ACC112 (cell line): ENCODE results near the gene SLC22A17.

Experiments
- H2AFZ ChIP-seq: fragments of 200-600 bp; sonication (generic); one replicate; pipeline ENCODE4 v1.6.0; 2017; ENCODE audit warnings: antibody characterized with exemption, low read length; ENCODE audit not compliant: unreplicated experiment
- H3K27ac ChIP-seq: fragments of 200-600 bp; sonication (generic); 2 replicates; pipeline ENCODE4 v1.5.1; 2014; ENCODE audit warnings: low read depth, mild to moderate bottlenecking, antibody characterized with exemption, low read length, moderate library complexity
- H3K27me3 ChIP-seq: fragments of 200-600 bp; sonication (generic); 2 replicates; pipeline ENCODE4 v1.6.1; 2014; ENCODE audit warnings: mild to moderate bottlenecking, antibody characterized with exemption, low read length, moderate library complexity, mixed read lengths; ENCODE audit not compliant: insufficient read depth
- H3K36me3 ChIP-seq: fragments of 200-600 bp; sonication (generic); 2 replicates; pipeline ENCODE4 v1.6.1; 2016; ENCODE audit warnings: mild to moderate bottlenecking, antibody characterized with exemption, low read length, moderate library complexity, mixed read lengths; ENCODE audit not compliant: insufficient read depth
- H3K4me1 ChIP-seq: fragments of 200-600 bp; sonication (generic); one replicate; pipeline ENCODE4 v1.6.1; 2016; ENCODE audit warnings: low read length, mixed read lengths; ENCODE audit not compliant: insufficient read depth, unreplicated experiment, control insufficient read depth
- H3K4me3 ChIP-seq: fragments of 200-600 bp; sonication (generic); 2 replicates; pipeline ENCODE4 v1.5.1; 2014; ENCODE audit warnings: mild to moderate bottlenecking, low read depth, low read length
- H3K79me2 ChIP-seq: fragments of 200-600 bp; sonication (generic); one replicate; pipeline ENCODE4 v1.6.0; 2016; ENCODE audit warnings: low read length; ENCODE audit not compliant: control insufficient read depth, unreplicated experiment, insufficient read depth

Gene SLC22A17

DNA sequence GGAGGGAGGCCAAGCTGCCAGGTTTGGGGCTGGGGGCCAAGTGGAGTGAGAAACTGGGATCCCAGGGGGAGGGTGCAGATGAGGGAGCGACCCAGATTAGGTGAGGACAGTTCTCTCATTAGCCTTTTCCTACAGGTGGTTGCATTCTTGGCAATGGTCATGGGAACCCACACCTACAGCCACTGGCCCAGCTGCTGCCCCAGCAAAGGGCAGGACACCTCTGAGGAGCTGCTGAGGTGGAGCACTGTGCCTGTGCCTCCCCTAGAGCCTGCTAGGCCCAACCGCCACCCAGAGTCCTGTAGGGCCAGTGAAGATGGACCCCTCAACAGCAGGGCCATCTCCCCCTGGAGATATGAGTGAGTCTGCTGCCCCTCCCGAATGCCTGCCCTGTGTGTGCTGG, 20.4 kb upstream of the SLC22A17 start:
- Histone ChIP-seq H3K79me2 (no peaks in the 10 kb centered on the region), H3K36me3 (no peaks in the 10 kb centered on the region), H3K4me3 (no peak overlapping the region), H2AFZ (no peak overlapping the region), H3K27me3 (peaks cover 22% of the 10 kb centered on the region), H3K27ac (no peak overlapping the region), H3K4me1 (no peaks in the 10 kb centered on the region)

DNA sequence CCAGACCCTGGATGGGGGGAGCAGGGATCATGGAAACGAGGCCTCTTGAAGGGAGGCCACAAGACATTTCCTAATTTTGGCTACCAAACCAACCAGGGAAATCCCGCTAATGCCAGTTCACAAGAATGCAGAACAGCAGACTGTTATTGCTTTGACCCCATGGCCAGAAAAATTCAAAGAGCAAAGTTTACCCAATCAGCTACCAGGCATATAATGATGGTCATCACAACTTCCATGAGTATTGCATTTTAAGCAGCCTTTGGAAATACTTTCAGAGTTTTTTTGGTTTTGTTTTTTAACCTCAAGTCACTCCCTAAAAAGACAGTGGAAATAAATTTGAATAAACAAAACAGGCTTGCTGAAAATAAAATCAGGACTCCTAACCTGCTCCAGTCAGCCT, 19.8 kb upstream of the SLC22A17 start, which contains the start of gene IL25:
Gene IL25 (plus strand): TSS at position 301 of the 400 bp plus-strand sequence.
- Histone ChIP-seq H3K27ac (no peak within 1 kb of the TSS), H3K4me1 (no peaks in the 10 kb centered on the region), H2AFZ (no peak within 1 kb of the TSS), H3K27me3 (peaks cover 22% of the 10 kb centered on the region), H3K79me2 (no peaks in the 10 kb centered on the region), H3K4me3 (no peak within 1 kb of the TSS), H3K36me3 (no peaks in the 10 kb centered on the region)

DNA sequence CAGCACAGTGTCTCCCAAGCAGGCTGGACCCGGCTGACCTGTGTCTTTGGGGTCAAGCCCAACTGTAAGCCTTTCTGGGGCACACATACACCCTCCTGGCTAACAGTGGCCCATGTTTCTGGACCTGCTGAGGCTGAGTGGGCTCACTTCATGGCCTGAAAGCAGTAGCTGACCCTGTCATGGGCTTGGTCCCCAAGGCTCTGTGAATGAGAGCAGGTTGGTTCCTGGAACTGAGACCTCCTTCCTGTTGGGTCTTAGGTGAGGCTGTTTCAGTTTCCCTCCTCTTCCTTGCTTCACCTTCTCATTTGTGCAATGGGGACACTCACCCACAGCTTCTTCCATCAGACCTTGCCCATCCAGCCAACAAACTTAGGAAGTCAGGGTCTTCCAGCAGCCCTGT, 19.2 kb upstream of the SLC22A17 start:
- H3K36me3 ChIP-seq = no peaks in the 10 kb centered on the region
- no peaks in the 10 kb centered on the region for H3K79me2 ChIP-seq
- H2AFZ ChIP-seq = no peak overlapping the region
- no peak overlapping the region for H3K4me3 ChIP-seq
- no peak overlapping the region for H3K27ac ChIP-seq
- peaks cover under 1% of the 10 kb centered on the region for H3K4me1 ChIP-seq
- H3K27me3 ChIP-seq = peaks cover 22% of the 10 kb centered on the region

DNA sequence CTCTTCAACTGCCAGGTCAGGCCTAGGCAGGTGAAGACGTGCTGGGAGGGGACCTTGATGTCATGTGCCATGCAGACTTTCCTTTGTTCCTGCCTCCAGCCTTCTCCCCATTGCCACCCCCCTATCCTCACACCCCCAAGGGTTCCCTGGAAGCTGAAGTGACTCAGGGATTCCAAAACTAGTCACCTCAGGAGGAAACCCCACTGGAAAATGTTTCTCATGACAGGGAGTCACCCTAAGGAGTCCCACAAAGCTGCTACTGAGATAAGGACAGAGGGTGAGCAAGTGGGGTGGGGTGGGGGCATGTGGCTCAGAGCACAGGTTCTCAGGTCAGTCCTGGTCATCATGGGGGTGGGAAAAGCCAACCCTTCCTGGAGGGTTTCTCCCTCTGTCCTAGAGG, 17.5 kb upstream of the SLC22A17 start:
- H3K79me2 ChIP-seq = no peaks in the 10 kb centered on the region
- no peak overlapping the region for H3K4me3 ChIP-seq
- H3K4me1 ChIP-seq = peaks cover 5% of the 10 kb centered on the region
- no peaks in the 10 kb centered on the region for H3K36me3 ChIP-seq
- H3K27ac ChIP-seq = no peak overlapping the region
- H2AFZ ChIP-seq = no peak overlapping the region
- H3K27me3 ChIP-seq = peaks cover 22% of the 10 kb centered on the region

DNA sequence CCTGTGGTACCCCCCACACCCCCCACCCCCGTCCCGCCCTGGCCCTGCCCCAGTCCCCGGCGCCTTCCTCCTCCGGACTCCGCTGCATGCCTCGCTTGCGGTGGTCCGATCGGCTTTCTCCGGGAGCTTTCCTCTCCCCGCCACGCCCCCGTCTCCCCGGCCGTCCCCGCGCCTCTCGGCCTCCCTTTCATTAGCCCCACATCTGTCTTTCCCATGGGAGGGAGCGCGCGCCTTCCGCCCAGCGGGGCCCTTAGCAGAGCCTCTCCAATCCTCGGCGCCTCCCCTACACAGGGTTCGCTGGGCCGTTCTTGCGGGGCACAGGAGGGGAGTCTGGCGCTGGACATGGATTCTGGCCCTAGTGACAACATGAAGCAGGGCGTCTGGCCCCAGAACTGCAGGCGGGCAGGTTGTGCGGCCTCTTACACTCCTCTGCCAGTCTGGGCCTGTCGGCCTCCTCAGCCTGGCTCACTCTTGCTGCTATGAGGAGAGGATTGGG, 13.8 kb upstream of the SLC22A17 start:
- Histone ChIP-seq H3K36me3 (no peaks in the 10 kb centered on the region), H3K27me3 (peaks cover 22% of the 10 kb centered on the region), H3K4me1 (peaks cover 16% of the 10 kb centered on the region), H3K79me2 (peaks cover 16% of the 10 kb centered on the region), H3K4me3 (peak overlapping the region; percentile 75), H2AFZ (peak overlapping the region; percentile 39), H3K27ac (no peak overlapping the region)

DNA sequence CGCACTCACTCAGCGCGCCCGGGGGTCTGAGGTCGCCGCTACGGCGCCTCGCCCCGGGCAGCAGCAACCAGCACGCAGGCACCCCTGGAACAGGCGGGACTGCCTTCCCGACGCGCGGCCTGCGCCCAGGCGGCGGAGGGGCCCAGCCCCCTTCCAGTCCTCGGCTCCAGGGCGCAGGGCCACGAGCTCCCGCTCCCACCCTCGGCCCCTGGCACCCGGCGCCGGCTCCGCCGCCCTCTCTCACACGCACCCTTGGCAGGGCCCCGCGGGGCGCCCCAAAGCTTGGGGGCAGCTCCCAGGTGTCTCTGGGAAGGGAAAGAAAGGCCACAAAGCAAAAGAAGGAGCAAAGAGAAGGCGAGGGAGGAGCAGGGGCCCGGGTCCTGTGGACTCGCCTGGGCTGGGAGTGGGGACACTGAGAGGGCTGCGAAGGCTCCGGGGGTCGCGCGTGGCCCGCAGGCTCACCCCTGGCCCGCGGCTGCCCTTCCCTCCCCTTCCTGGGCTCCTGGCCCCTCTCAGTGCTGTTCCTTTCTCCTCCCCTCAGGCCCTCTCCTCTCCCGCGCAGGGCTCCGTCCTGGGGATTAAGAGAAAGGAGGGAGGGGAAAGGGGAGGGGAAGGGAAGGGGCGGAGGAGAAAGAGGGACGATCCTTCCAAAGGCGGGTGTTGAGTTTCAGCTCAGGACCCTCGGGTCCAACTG, 13.2 kb upstream of the SLC22A17 start:
- H3K27ac ChIP-seq = peak overlapping the region; percentile 54; the same call in 1 of the 2 replicates
- H3K36me3 ChIP-seq = no peaks in the 10 kb centered on the region
- H2AFZ ChIP-seq = peak overlapping the region; percentile 19
- H3K27me3 ChIP-seq = peaks cover 17% of the 10 kb centered on the region
- peak overlapping the region; percentile 75 for H3K4me3 ChIP-seq
- H3K79me2 ChIP-seq = peaks cover 16% of the 10 kb centered on the region
- H3K4me1 ChIP-seq = peaks cover 16% of the 10 kb centered on the region

DNA sequence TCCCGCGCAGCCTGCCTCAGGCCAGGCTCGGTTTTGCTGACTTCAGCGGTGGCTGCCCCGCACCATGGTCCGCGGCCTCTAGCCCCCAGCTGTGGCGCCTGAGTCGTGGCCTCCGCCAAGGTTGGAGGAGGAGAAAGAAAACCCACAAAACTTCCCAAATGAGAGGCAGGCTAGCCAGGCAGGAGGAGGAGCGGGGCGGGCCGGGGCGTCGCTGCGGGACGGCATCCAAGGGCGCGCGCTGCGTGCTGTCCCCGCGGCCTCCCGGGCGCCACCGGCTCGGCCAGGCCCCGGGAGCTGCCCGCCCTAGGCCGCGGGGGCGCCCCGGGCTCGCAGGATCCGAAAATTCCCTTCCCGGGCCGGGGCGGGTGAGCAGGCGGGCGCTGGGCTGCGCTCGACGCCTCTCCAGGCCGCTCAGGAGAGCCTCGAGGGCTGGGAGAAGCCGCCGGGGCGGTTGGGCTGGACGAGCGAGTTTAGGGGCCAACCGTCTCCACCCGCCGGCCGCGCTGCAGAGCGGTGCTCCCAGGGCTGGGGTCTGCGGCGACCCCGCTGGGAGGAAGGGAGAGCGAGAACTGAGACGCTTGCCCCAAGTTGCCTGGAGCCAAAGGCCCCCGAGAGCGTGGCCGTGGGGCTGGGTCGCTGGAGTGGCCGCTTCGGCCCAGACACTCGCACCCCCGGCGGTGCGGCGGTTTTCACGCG, 12.5 kb upstream of the SLC22A17 start, which contains the start of gene EFS:
Gene EFS (minus strand): TSS at position 137 of the 696 bp plus-strand sequence. CDS start 147 bp downstream, outside the sequence.
- peaks cover 12% of the 10 kb centered on the region for H3K27me3 ChIP-seq
- H3K4me1 ChIP-seq = peaks cover 16% of the 10 kb centered on the region
- no peaks in the 10 kb centered on the region for H3K36me3 ChIP-seq
- H3K4me3 ChIP-seq = peak within 1 kb of the TSS; percentile 75
- H2AFZ ChIP-seq = peak within 1 kb of the TSS; percentile 19
- peaks cover 16% of the 10 kb centered on the region for H3K79me2 ChIP-seq
- peak within 1 kb of the TSS; percentile 54 for H3K27ac ChIP-seq

DNA sequence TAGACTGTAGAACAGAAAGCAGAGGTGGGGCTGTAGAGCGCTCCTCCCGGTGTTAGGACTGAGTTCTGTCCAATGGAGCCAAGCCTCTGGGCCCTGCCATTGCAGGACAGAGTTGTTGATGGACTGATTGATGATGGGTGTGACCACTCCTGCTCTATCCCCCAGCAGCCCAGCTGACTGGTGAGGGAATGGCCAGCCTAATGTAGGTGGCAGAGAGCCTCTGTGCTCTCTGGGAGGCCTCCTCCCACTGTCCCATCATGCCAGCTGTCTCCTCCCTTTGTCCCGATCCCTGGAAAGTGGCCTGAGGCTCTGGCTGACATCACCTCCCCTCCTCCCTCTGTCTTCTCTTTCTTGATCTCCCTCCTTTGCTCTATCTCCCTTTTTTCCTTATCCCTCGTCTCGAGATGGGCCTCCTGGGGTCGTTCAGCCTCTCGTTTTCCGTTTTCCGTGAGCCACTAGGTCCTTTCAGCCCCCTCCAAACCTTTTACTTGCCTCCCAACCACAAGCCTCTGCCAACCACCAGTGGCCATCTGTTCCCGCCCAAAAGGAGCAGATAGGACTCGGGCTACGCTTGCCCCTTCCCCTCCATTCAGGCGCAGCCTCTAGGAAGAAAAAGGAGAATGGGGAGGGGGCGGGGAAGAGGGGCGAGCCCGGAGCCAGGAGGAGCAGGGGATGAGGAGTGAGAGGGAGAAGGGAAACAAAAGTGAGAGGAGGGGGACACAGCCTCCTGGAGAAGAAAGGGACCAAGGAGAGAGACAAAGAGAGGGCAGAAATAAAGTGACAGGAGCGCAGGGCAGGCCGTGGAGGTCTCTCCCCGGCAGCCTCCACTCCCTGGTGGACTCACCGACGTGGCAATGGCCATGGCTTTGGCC, 11.7 kb upstream of the SLC22A17 start:
- H3K36me3 ChIP-seq = no peaks in the 10 kb centered on the region
- H3K79me2 ChIP-seq = peaks cover 16% of the 10 kb centered on the region
- peak overlapping the region; percentile 75 for H3K4me3 ChIP-seq
- H3K4me1 ChIP-seq = peaks cover 16% of the 10 kb centered on the region
- peaks cover 9% of the 10 kb centered on the region for H3K27me3 ChIP-seq
- peak overlapping the region; percentile 19 for H2AFZ ChIP-seq
- H3K27ac ChIP-seq = peak overlapping the region; percentile 54

DNA sequence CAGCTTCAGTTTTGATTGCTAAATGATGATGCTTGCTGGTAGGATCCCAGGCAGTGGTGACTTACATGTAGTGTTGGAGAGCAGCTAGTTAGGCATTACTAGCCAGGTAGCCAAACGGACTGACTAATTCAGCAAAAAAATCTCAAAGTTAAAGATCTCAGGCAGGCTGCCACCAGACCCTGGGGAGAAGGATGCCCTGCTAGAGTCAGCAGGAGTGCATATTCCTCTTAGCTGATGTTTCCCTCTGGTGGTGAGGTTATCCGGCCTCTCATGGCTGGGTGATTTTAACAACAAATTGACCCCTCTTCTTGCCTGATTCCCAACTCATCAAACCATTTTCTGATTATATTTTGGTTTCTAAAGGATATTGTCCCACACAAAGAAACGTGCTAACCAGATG, 9.5 kb upstream of the SLC22A17 start:
- Histone ChIP-seq H3K79me2 (peaks cover 16% of the 10 kb centered on the region), H3K4me1 (peaks cover 16% of the 10 kb centered on the region), H3K27me3 (no peaks in the 10 kb centered on the region), H3K27ac (peak overlapping the region; percentile 74; the same call in 1 of the 2 replicates), H2AFZ (no peak overlapping the region), H3K4me3 (no peak overlapping the region), H3K36me3 (no peaks in the 10 kb centered on the region)

DNA sequence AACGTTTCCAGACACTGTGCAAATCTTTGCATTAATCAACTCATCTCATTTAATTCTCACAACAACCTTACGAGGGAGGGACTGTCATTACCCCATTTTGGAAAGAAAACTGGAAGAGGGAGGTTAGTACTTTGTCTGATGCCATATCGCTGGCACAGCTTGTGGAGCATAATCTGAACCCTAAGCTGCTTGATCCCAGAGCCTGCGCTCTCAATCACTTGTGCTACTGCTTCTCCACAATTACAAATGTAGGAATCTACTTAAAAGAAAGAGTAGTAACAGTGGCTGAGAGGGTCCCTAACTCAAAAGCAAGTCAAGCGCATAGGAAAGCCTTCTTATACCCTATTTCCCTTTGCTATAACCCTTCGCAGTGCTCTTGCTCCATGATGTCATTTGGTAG, 9.1 kb upstream of the SLC22A17 start:
- H3K27ac ChIP-seq = peak overlapping the region; percentile 74
- no peaks in the 10 kb centered on the region for H3K36me3 ChIP-seq

More for the DNA sequence above, 9.1 kb upstream of the SLC22A17 start:
- H3K4me3 ChIP-seq = no peak overlapping the region
- H3K79me2 ChIP-seq = peaks cover 16% of the 10 kb centered on the region
- H2AFZ ChIP-seq = no peak overlapping the region
- H3K27me3 ChIP-seq = no peaks in the 10 kb centered on the region
- H3K4me1 ChIP-seq = peaks cover 15% of the 10 kb centered on the region
